HEK293 (cell line): ENCODE results near the gene LRRC46.

Source experiments
- CTCF ChIP-seq: fragments of 450-650 bp; formaldehyde crosslinking; IDR thresholded peaks from 2 replicates; pipeline ENCODE4 v1.5.1; 2016; ENCODE audit warnings: missing biosample characterization, missing genetic modification characterization
- INSM2 ChIP-seq: fragments of 450-650 bp; formaldehyde crosslinking; IDR thresholded peaks from 2 replicates; pipeline ENCODE4 v1.5.1; 2016; ENCODE audit warnings: missing biosample characterization, missing genetic modification characterization
- MYNN ChIP-seq: fragments of 450-650 bp; formaldehyde crosslinking; IDR thresholded peaks from 2 replicates; pipeline ENCODE4 v1.5.1; 2016; ENCODE audit warnings: missing biosample characterization, missing genetic modification characterization, borderline replicate concordance
- REPIN1 ChIP-seq: fragments of 450-650 bp; formaldehyde crosslinking; IDR thresholded peaks from 2 replicates; pipeline ENCODE4 v1.5.1; 2017; ENCODE audit warnings: missing biosample characterization, missing genetic modification characterization, low read depth
- REST ChIP-seq: fragments of 450-650 bp; formaldehyde crosslinking; IDR thresholded peaks from 2 replicates; pipeline ENCODE4 v1.5.1; 2016; ENCODE audit warnings: missing biosample characterization, missing genetic modification characterization
- SCRT2 ChIP-seq: fragments of 450-650 bp; formaldehyde crosslinking; IDR thresholded peaks from 2 replicates; pipeline ENCODE4 v1.5.1; 2016; ENCODE audit warnings: missing biosample characterization, missing genetic modification characterization
- SP7 ChIP-seq: fragments of 450-650 bp; formaldehyde crosslinking; IDR thresholded peaks from 2 replicates; pipeline ENCODE4 v1.5.1; 2016; ENCODE audit warnings: missing biosample characterization, missing genetic modification characterization
- ZBTB11 ChIP-seq: fragments of 450-650 bp; formaldehyde crosslinking; conservative IDR thresholded peaks from 2 replicates; pipeline ENCODE4 v1.5.1; 2016; ENCODE audit warnings: low read depth, missing biosample characterization, missing genetic modification characterization
- ZBTB17 ChIP-seq: fragments of 450-650 bp; formaldehyde crosslinking; IDR thresholded peaks from 2 replicates; pipeline ENCODE4 v1.5.1; 2016; ENCODE audit warnings: missing biosample characterization, missing genetic modification characterization
- ZBTB26 ChIP-seq: fragments of 450-650 bp; formaldehyde crosslinking; optimal IDR thresholded peaks from 2 replicates; pipeline ENCODE3; 2016; ENCODE audit warnings: missing biosample characterization, mild to moderate bottlenecking, missing genetic modification characterization
- ZBTB49 ChIP-seq: fragments of 450-650 bp; formaldehyde crosslinking; IDR thresholded peaks from 2 replicates; pipeline ENCODE4 v1.5.1; 2016; ENCODE audit warnings: missing biosample characterization, missing genetic modification characterization, low read depth
- ZFHX2 ChIP-seq: fragments of 450-650 bp; formaldehyde crosslinking; conservative IDR thresholded peaks from 2 replicates; pipeline ENCODE4 v1.5.1; 2016; ENCODE audit warnings: missing biosample characterization, missing genetic modification characterization
- ZFP41 ChIP-seq: fragments of 450-650 bp; formaldehyde crosslinking; IDR thresholded peaks from 2 replicates; pipeline ENCODE4 v1.5.1; 2016; ENCODE audit warnings: missing biosample characterization, missing genetic modification characterization, borderline replicate concordance
- ZNF121 ChIP-seq: fragments of 450-650 bp; formaldehyde crosslinking; IDR thresholded peaks from 2 replicates; pipeline ENCODE4 v1.5.1; 2016; ENCODE audit warnings: missing biosample characterization, missing genetic modification characterization
- ZNF324 ChIP-seq: fragments of 450-650 bp; formaldehyde crosslinking; IDR thresholded peaks from 2 replicates; pipeline ENCODE4 v1.5.1; 2016; ENCODE audit warnings: missing biosample characterization, missing genetic modification characterization
- ZNF350 ChIP-seq: fragments of 450-650 bp; formaldehyde crosslinking; IDR thresholded peaks from 2 replicates; pipeline ENCODE4 v1.5.0; 2017; ENCODE audit warnings: missing biosample characterization, mild to moderate bottlenecking, missing genetic modification characterization
- ZNF366 ChIP-seq: fragments of 450-650 bp; formaldehyde crosslinking; conservative IDR thresholded peaks from 2 replicates; pipeline ENCODE4 v1.5.1; 2016; ENCODE audit warnings: missing biosample characterization, missing genetic modification characterization
- ZNF394 ChIP-seq: fragments of 450-650 bp; formaldehyde crosslinking; IDR thresholded peaks from 2 replicates; pipeline ENCODE4 v1.5.1; 2016; ENCODE audit warnings: missing biosample characterization, missing genetic modification characterization, mild to moderate bottlenecking, moderate library complexity, borderline replicate concordance
- ZNF423 ChIP-seq: fragments of 450-650 bp; formaldehyde crosslinking; IDR thresholded peaks from 2 replicates; pipeline ENCODE4 v1.5.1; 2016; ENCODE audit warnings: missing biosample characterization, missing genetic modification characterization
- ZNF521 ChIP-seq: fragments of 450-650 bp; formaldehyde crosslinking; IDR thresholded peaks from 2 replicates; pipeline ENCODE4 v1.5.1; 2017; ENCODE audit warnings: missing biosample characterization, mild to moderate bottlenecking, missing genetic modification characterization
- ZNF571 ChIP-seq: fragments of 450-650 bp; formaldehyde crosslinking; IDR thresholded peaks from 2 replicates; pipeline ENCODE4 v1.5.0; 2017; ENCODE audit warnings: missing biosample characterization, missing genetic modification characterization
- ZNF585B ChIP-seq: fragments of 450-650 bp; formaldehyde crosslinking; IDR thresholded peaks from 2 replicates; pipeline ENCODE4 v1.5.1; 2016; ENCODE audit warnings: missing biosample characterization, missing genetic modification characterization
- ZNF623 ChIP-seq: fragments of 450-650 bp; formaldehyde crosslinking; IDR thresholded peaks from 2 replicates; pipeline ENCODE4 v1.5.1; 2016; ENCODE audit warnings: missing biosample characterization, missing genetic modification characterization
- ZNF624 ChIP-seq: fragments of 450-650 bp; formaldehyde crosslinking; IDR thresholded peaks from 2 replicates; pipeline ENCODE4 v1.5.1; 2017; ENCODE audit warnings: missing biosample characterization, missing genetic modification characterization
- ZNF701 ChIP-seq: fragments of 450-650 bp; formaldehyde crosslinking; IDR thresholded peaks from 2 replicates; pipeline ENCODE4 v1.5.1; 2016; ENCODE audit warnings: missing biosample characterization, missing genetic modification characterization
- ZSCAN30 ChIP-seq: fragments of 450-650 bp; IDR thresholded peaks from 2 replicates; pipeline ENCODE4 v1.5.1; 2018; ENCODE audit warnings: missing biosample characterization, mild to moderate bottlenecking, missing genetic modification characterization, moderate library complexity

Gene LRRC46

GRCh38 chr17:47883589-47884426, 52.3 kb downstream of the LRRC46 start (continued):
- TF ChIP-seq REPIN1 (tag by site-specific recombination) (no peak), ZNF623 (tag by site-specific recombination) (no peak), ZNF350 (tag by site-specific recombination) (no peak), REST (tag by site-specific recombination) (no peak), ZNF423 (peak; percentile 89), ZNF521 (tag by site-specific recombination) (no peak), ZNF624 (no peak), SCRT2 (tag by site-specific recombination) (no peak), ZNF701 (tag by site-specific recombination) (no peak), ZNF121 (no peak), ZNF394 (no peak), ZBTB17 (tag by site-specific recombination) (peak; percentile 48), INSM2 (tag by site-specific recombination) (no peak), CTCF (tag by site-specific recombination) (no peak), SP7 (peak; percentile 59), ZNF366 (tag by site-specific recombination) (no peak), ZBTB26 (no peak), ZNF324 (tag by site-specific recombination) (no peak; the same call in 1 of the 2 replicates), MYNN (tag by site-specific recombination) (no peak), ZNF585B (tag by site-specific recombination) (no peak), ZSCAN30 (tag by site-specific recombination) (no peak), ZFP41 (no peak), ZNF571 (tag by site-specific recombination) (no peak), ZBTB11 (tag by site-specific recombination) (no peak), ZBTB49 (tag by site-specific recombination) (no peak), ZFHX2 (tag by site-specific recombination) (peak; percentile 96)
